Measurements from ENCODE around the gene CDC6.
"Not testable (repeated sequence)": the region's sequence is repeated elsewhere in the genome, so short reads cannot be mapped to it uniquely, and the experiment has no call there.

CDC6 gene

GRCh38 chr17:40303009-40303657 is 15.5 kb downstream of the CDC6 start:
- in situ Hi-C loops (cut with MboI; ENCODE audit: low sequenced_read_pairs, unreplicated experiment) = loop anchor here (5.0 kb wide), 1 partner anchor 49 kb away; no protein-coding TSS in a partner anchor
- peak; percentile 63 for TF ChIP-seq CTCF (IDR thresholded peaks at IDR 0.05; ENCODE audit: borderline replicate concordance, control extremely low read depth, extremely low read depth, insufficient read depth, missing control alignments)
- peak; percentile 69 for DNase-seq (ENCODE audit: low spot score)

GRCh38 chr17:40303708-40304551 is 16.3 kb downstream of the CDC6 start:
- no peak for DNase-seq (ENCODE audit: low spot score)
- no peak for TF ChIP-seq CTCF (IDR thresholded peaks at IDR 0.05; ENCODE audit: borderline replicate concordance, control extremely low read depth, extremely low read depth, insufficient read depth, missing control alignments)
- in situ Hi-C loops (cut with MboI; ENCODE audit: low sequenced_read_pairs, unreplicated experiment) = loop anchor here (5.0 kb wide), 1 partner anchor 48 kb away; no protein-coding TSS in a partner anchor

GRCh38 chr17:40304552-40304863 is 16.8 kb downstream of the CDC6 start:
- DNase-seq (ENCODE audit: low spot score) = not testable (repeated sequence)
- in situ Hi-C loops (cut with MboI; ENCODE audit: low sequenced_read_pairs, unreplicated experiment) = loop anchor here (5.0 kb wide), 1 partner anchor 48 kb away; no protein-coding TSS in a partner anchor

GRCh38 chr17:40304866-40305265 is 17.2 kb downstream of the CDC6 start:
- DNase-seq (ENCODE audit: low spot score) = not testable (repeated sequence)
- in situ Hi-C loops (cut with MboI; ENCODE audit: low sequenced_read_pairs, unreplicated experiment) = loop anchor here (5.0 kb wide), 1 partner anchor 47 kb away; no protein-coding TSS in a partner anchor

- in situ Hi-C loops (cut with MboI; ENCODE audit: low sequenced_read_pairs, unreplicated experiment) = no loop called here
- DNase-seq (ENCODE audit: low spot score) = no peak
- no peak for TF ChIP-seq CTCF (IDR thresholded peaks at IDR 0.05; ENCODE audit: borderline replicate concordance, control extremely low read depth, extremely low read depth, insufficient read depth, missing control alignments)
These were observed 18.7 kb downstream of the CDC6 start for GRCh38 chr17:40306395-40306794.

- no peak for DNase-seq (ENCODE audit: low spot score)
- no peak for TF ChIP-seq CTCF (IDR thresholded peaks at IDR 0.05; ENCODE audit: borderline replicate concordance, control extremely low read depth, extremely low read depth, insufficient read depth, missing control alignments)
- in situ Hi-C loops (cut with MboI; ENCODE audit: low sequenced_read_pairs, unreplicated experiment) = no loop called here
These were observed 19.5 kb downstream of the CDC6 start for GRCh38 chr17:40307001-40307730.

- no peak for TF ChIP-seq CTCF (IDR thresholded peaks at IDR 0.05; ENCODE audit: borderline replicate concordance, control extremely low read depth, extremely low read depth, insufficient read depth, missing control alignments)
- in situ Hi-C loops (cut with MboI; ENCODE audit: low sequenced_read_pairs, unreplicated experiment) = no loop called here
- no peak for DNase-seq (ENCODE audit: low spot score)
These were observed 20.1 kb downstream of the CDC6 start for GRCh38 chr17:40307740-40308239.

All from GM13976 (cell line).